HCT116 (cell line): ENCODE measurements around the gene GRID2. TPM values are rescaled to one million over a fixed set of nuclear protein-coding genes. Genes with fewer than 3 reads are reported as not detected.

Experiments used
- ATAC-seq: fragments of 200-7000 bp; cut with Tn5 transposase; 2 replicates; pipeline ENCODE4 v1.9.1; 2020; ENCODE audit warnings: mild to moderate bottlenecking, moderate library complexity
- BruUV-seq: library from RNA; stranded (reverse); fragments of 400-500 nt; replicated peaks from 2 replicates; lab custom pipeline; 2021; lab: Mats Ljungman, UMichigan
- CTCF ChIA-PET: fragments of 300-600 bp; sonication (Branson Sonifier 250); formaldehyde crosslinking; loops from one replicate; lab custom pipeline; 2021; ENCODE audit warnings: antibody characterized with exemption; lab: Charles Lee
- POLR2A ChIA-PET: fragments of 300-600, 350-600 bp; sonication (Branson Sonifier 250); formaldehyde crosslinking; loops from one replicate; lab custom pipeline; 2021; ENCODE audit warnings: antibody characterized with exemption; lab: Charles Lee
- RAD21 ChIA-PET, 2 experiments: fragments of 300-600 bp; sonication (Branson Sonifier 250); formaldehyde crosslinking; loops; one replicate each; lab custom pipeline; 2023; ENCODE audit warnings: low total read pairs in 2 of 2; ENCODE audit not compliant: uncharacterized antibody in 2 of 2, unreplicated experiment in 2 of 2, low non-redundant PET in 1 of 2; lab: Charles Lee
- DNase-seq: peaks from one replicate; pipeline ENCODE4 v3.0.0-alpha.2; 2010; ENCODE audit warnings: low read depth, low spot score
- H2AFZ ChIP-seq: fragments of 200-600 bp; shearing (Covaris generic), sonication (generic); 2 replicates; pipeline ENCODE4 v1.6.1; 2017; ENCODE audit warnings: low read depth, mixed run types, mixed read lengths, antibody characterized with exemption, low read length; ENCODE audit not compliant: poor library complexity, severe bottlenecking
- H3K27ac ChIP-seq: 2 replicates; pipeline ENCODE4 v1.5.1; 2012; ENCODE audit warnings: low read depth, low read length
- H3K27me3 ChIP-seq: fragments of 200-600 bp; sonication (generic); 2 replicates; pipeline ENCODE4 v1.6.1; 2016; ENCODE audit warnings: mixed run types, low read length, mixed read lengths; ENCODE audit not compliant: insufficient read depth
- H3K36me3 ChIP-seq, 2 experiments: fragments of 200-500 bp in 1 of 2; fragments of 200-600 bp in 1 of 2; sonication (Bioruptor generic) in 1 of 2; sonication (generic) in 1 of 2; 2 replicates each; pipeline versions ENCODE4 v1.5.1 to v1.6.1; 2014 to 2016; ENCODE audit warnings: low read length in 2 of 2, inconsistent platforms in 1 of 2, mixed read lengths in 1 of 2, mixed run types in 1 of 2; ENCODE audit not compliant: insufficient read depth in 2 of 2, control insufficient read depth in 1 of 2
- H3K4me1 ChIP-seq, 2 experiments: fragments of 200-600 bp in 1 of 2; sonication (generic) in 1 of 2; 2 replicates each; pipeline versions ENCODE4 v1.5.1 to v1.6.1; 2012 to 2017; ENCODE audit warnings: low read length in 2 of 2, inconsistent platforms in 1 of 2, mild to moderate bottlenecking in 1 of 2, mixed read lengths in 1 of 2, mixed run types in 1 of 2, moderate library complexity in 1 of 2; ENCODE audit not compliant: insufficient read depth in 2 of 2, control insufficient read depth in 1 of 2
- H3K4me2 ChIP-seq: fragments of 200-600 bp; sonication (generic); 2 replicates; pipeline ENCODE4 v1.6.1; 2017; ENCODE audit warnings: mixed run types, low read length, mixed read lengths
- H3K4me3 ChIP-seq, 2 experiments: fragments of 200-600 bp in 1 of 2; sonication (generic) in 1 of 2; replicated peaks in 1 of 2; 2 replicates each; pipeline ENCODE4 v1.5.1; 2011 to 2016; ENCODE audit warnings: low read length in 2 of 2, control low read depth in 1 of 2, low read depth in 1 of 2, mild to moderate bottlenecking in 1 of 2, mixed read lengths in 1 of 2, mixed run types in 1 of 2
- H3K79me2 ChIP-seq: fragments of 200-600 bp; sonication (generic); 2 replicates; pipeline ENCODE4 v1.6.1; 2017; ENCODE audit warnings: mild to moderate bottlenecking, mixed run types, low read length, moderate library complexity, mixed read lengths; ENCODE audit not compliant: insufficient read depth
- H3K9ac ChIP-seq: fragments of 200-600 bp; sonication (generic); 2 replicates; pipeline ENCODE4 v1.6.1; 2016; ENCODE audit warnings: low read length, mixed read lengths
- H3K9me2 ChIP-seq: fragments of 200-600 bp; sonication (generic), shearing (Covaris generic); 2 replicates; pipeline ENCODE4 v1.6.1; 2017; ENCODE audit warnings: mixed run types, mild to moderate bottlenecking, moderate library complexity; ENCODE audit not compliant: insufficient read depth
- H3K9me3 ChIP-seq, 2 experiments: fragments of 200-500 bp in 1 of 2; fragments of 200-600 bp in 1 of 2; sonication (Bioruptor generic) in 1 of 2; sonication (generic) in 1 of 2; 2 replicates each; pipeline ENCODE4 v1.6.1; 2014 to 2017; ENCODE audit warnings: low read length in 2 of 2, mixed read lengths in 2 of 2, inconsistent platforms in 1 of 2, low read depth in 1 of 2, mild to moderate bottlenecking in 1 of 2, mixed run types in 1 of 2, moderate library complexity in 1 of 2; ENCODE audit not compliant: control insufficient read depth in 1 of 2, insufficient read depth in 1 of 2
- H4K20me1 ChIP-seq: fragments of 200-600 bp; sonication (generic), shearing (Covaris generic); 2 replicates; pipeline ENCODE4 v1.6.1; 2017; ENCODE audit warnings: mixed run types, mild to moderate bottlenecking, moderate library complexity; ENCODE audit not compliant: insufficient read depth
- CBX3 ChIP-seq: IDR thresholded peaks from 2 replicates; pipeline ENCODE4 v1.6.1; 2012; ENCODE audit warnings: low read depth
- CEBPB ChIP-seq: IDR thresholded peaks from 2 replicates; pipeline ENCODE4 v1.6.1; 2012; ENCODE audit warnings: low read depth
- EGR1 ChIP-seq: IDR thresholded peaks from 2 replicates; pipeline ENCODE4 v1.6.1; 2012; ENCODE audit warnings: low read depth
- ELF1 ChIP-seq: IDR thresholded peaks from 2 replicates; pipeline ENCODE4 v1.6.1; 2012; ENCODE audit warnings: low read depth, borderline replicate concordance
- EZH2 ChIP-seq: fragments of 200-600 bp; sonication (generic); IDR thresholded peaks from 2 replicates; pipeline ENCODE4 v1.6.1; 2017; ENCODE audit warnings: antibody characterized with exemption, mixed run types
- EZH2phosphoT487 ChIP-seq: fragments of 200-600 bp; IDR thresholded peaks from 2 replicates; pipeline ENCODE4 v1.6.1; 2018; ENCODE audit warnings: antibody characterized with exemption, borderline replicate concordance
- JUND ChIP-seq: IDR thresholded peaks from 2 replicates; pipeline ENCODE4 v1.6.1; 2012
- SP1 ChIP-seq: IDR thresholded peaks from 2 replicates; pipeline ENCODE4 v1.6.1; 2012; ENCODE audit warnings: low read depth
- TCF7L2 ChIP-seq: IDR thresholded peaks from 2 replicates; pipeline ENCODE4 v1.7.0; 2011; ENCODE audit warnings: borderline replicate concordance, inconsistent platforms; ENCODE audit not compliant: insufficient read depth, insufficient read length; ENCODE audit errors: extremely low read depth
- ZFX ChIP-seq: fragments of 450-650 bp; IDR thresholded peaks from 2 replicates; pipeline ENCODE4 v1.6.1; 2017
- ZNF274 ChIP-seq: fragments of 200-500 bp; sonication (Bioruptor generic); IDR thresholded peaks from 2 replicates; pipeline ENCODE4 v1.6.1; 2014; ENCODE audit warnings: mild to moderate bottlenecking, low read depth, low read length, inconsistent platforms
- intact Hi-C: fragments of 100-400 bp; cut with micrococcal nuclease; formaldehyde crosslinking; loops from 2 replicates; pipeline ENCODE4 v1.10.0; 2022
- total RNA-seq: library from RNA; stranded (reverse); gene quantifications from one replicate; pipeline ENCODE4 v1.2.1, GENCODE V29; 2021; ENCODE audit not compliant: unreplicated experiment
- TF ChIP-seq, protein P1 (sequence below): IDR thresholded peaks from 2 replicates; pipeline ENCODE4 v1.6.1; 2012; ENCODE audit warnings: low read depth
- TF ChIP-seq, protein P2 (sequence below), 3 experiments: fragments of 200-600 bp in 1 of 3; sonication (generic) in 1 of 3; IDR thresholded peaks in 2 of 3; conservative IDR thresholded peaks in 1 of 3; 2 replicates each; pipeline ENCODE4 v1.5.1; 2012 to 2017; ENCODE audit warnings: low read depth in 2 of 3, low read length in 2 of 3, antibody characterized with exemption in 1 of 3, borderline replicate concordance in 1 of 3, control low read depth in 1 of 3, mild to moderate bottlenecking in 1 of 3, mixed read lengths in 1 of 3, mixed run types in 1 of 3, moderate library complexity in 1 of 3; ENCODE audit not compliant: insufficient read depth in 1 of 3
- TF ChIP-seq, protein P3 (sequence below): IDR thresholded peaks from 2 replicates; pipeline ENCODE4 v1.6.1; 2012

Gene GRID2
- total RNA-seq, 1 experiment from 2014 or later = not detected

DNA sequence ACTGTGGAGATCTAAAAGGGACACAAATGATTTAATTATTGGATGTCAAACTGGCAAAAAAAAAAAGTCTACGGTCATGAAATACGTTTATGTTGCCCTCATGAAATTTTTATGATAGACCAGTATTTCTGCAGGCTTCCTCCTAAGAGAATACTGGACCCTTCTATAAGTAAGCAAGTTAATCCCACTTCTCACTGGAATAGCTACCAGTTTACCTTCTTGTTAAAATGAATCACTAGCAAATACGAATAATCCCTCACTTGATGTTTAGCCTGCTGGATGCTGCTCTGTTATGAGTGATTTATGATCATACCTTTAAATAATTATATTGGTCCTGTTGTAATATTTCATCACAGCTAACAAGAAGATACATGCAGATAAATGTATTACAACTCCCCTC, 39.6 kb upstream of the GRID2 start:
- no peak for ATAC-seq
- Histone ChIP-seq H2AFZ (no peak overlapping the region), H3K4me3 (no peak overlapping the region), H3K4me2 (no peak overlapping the region), H3K27me3 (no peaks in the 10 kb centered on the region), H3K79me2 (no peaks in the 10 kb centered on the region), H4K20me1 (no peaks in the 10 kb centered on the region), H3K27ac (no peak overlapping the region), H3K9ac (no peak overlapping the region), H3K36me3 (no peaks in the 10 kb centered on the region), H3K9me2 (no peaks in the 10 kb centered on the region), H3K4me1 (no peaks in the 10 kb centered on the region), H3K9me3 (no peaks in the 10 kb centered on the region; a peak in 1 of 4 replicates)
- no peak for DNase-seq
- intact Hi-C loops = no loop called here
- no TSS peak for BruUV-seq
- RAD21 ChIA-PET = no interaction called here
- POLR2A ChIA-PET = no interaction called here
- CTCF ChIA-PET = no interaction called here
- TF ChIP-seq EGR1 = no peak
- no peak for TF ChIP-seq CEBPB

DNA sequence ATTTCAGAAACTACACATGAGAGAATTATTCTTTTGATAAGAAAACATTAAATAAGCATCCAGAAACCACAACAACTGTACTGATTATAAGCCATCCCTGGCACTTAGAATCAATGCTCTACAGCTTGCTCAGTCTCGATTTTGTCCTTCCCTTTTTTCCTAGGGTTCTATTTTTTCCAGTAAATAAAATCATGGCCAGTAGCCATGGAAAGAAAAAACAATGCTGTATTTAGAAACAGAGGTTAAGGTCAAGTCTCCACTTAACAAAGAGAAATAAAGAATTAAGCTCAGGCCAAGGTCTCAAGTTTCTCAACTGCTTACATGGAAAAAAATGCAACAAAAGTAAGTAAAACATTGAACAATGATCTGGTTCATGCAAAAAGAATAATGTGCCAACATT, 38.7 kb upstream of the GRID2 start:
- Histone ChIP-seq H3K9me2 (no peaks in the 10 kb centered on the region), H3K79me2 (no peaks in the 10 kb centered on the region), H3K4me3 (no peak overlapping the region), H3K9ac (no peak overlapping the region), H2AFZ (no peak overlapping the region), H3K9me3 (no peaks in the 10 kb centered on the region; a peak in 1 of 4 replicates), H3K27ac (no peak overlapping the region), H3K36me3 (no peaks in the 10 kb centered on the region), H3K4me1 (no peaks in the 10 kb centered on the region), H3K27me3 (no peaks in the 10 kb centered on the region), H3K4me2 (no peak overlapping the region), H4K20me1 (no peaks in the 10 kb centered on the region)
- POLR2A ChIA-PET = no interaction called here
- CTCF ChIA-PET = no interaction called here
- no peak for ATAC-seq
- intact Hi-C loops = no loop called here
- no TSS peak for BruUV-seq
- no peak for DNase-seq
- RAD21 ChIA-PET = no interaction called here
- TF ChIP-seq, protein P1, sequence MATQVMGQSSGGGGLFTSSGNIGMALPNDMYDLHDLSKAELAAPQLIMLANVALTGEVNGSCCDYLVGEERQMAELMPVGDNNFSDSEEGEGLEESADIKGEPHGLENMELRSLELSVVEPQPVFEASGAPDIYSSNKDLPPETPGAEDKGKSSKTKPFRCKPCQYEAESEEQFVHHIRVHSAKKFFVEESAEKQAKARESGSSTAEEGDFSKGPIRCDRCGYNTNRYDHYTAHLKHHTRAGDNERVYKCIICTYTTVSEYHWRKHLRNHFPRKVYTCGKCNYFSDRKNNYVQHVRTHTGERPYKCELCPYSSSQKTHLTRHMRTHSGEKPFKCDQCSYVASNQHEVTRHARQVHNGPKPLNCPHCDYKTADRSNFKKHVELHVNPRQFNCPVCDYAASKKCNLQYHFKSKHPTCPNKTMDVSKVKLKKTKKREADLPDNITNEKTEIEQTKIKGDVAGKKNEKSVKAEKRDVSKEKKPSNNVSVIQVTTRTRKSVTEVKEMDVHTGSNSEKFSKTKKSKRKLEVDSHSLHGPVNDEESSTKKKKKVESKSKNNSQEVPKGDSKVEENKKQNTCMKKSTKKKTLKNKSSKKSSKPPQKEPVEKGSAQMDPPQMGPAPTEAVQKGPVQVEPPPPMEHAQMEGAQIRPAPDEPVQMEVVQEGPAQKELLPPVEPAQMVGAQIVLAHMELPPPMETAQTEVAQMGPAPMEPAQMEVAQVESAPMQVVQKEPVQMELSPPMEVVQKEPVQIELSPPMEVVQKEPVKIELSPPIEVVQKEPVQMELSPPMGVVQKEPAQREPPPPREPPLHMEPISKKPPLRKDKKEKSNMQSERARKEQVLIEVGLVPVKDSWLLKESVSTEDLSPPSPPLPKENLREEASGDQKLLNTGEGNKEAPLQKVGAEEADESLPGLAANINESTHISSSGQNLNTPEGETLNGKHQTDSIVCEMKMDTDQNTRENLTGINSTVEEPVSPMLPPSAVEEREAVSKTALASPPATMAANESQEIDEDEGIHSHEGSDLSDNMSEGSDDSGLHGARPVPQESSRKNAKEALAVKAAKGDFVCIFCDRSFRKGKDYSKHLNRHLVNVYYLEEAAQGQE = no peak
- TF ChIP-seq ZNF274 = no peak
- TF ChIP-seq, protein P2, sequence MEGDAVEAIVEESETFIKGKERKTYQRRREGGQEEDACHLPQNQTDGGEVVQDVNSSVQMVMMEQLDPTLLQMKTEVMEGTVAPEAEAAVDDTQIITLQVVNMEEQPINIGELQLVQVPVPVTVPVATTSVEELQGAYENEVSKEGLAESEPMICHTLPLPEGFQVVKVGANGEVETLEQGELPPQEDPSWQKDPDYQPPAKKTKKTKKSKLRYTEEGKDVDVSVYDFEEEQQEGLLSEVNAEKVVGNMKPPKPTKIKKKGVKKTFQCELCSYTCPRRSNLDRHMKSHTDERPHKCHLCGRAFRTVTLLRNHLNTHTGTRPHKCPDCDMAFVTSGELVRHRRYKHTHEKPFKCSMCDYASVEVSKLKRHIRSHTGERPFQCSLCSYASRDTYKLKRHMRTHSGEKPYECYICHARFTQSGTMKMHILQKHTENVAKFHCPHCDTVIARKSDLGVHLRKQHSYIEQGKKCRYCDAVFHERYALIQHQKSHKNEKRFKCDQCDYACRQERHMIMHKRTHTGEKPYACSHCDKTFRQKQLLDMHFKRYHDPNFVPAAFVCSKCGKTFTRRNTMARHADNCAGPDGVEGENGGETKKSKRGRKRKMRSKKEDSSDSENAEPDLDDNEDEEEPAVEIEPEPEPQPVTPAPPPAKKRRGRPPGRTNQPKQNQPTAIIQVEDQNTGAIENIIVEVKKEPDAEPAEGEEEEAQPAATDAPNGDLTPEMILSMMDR (IDR thresholded peaks at IDR 0.05 in 2 of 3, conservative IDR thresholded peaks at IDR 0.05 in 1 of 3; ENCODE audit: borderline replicate concordance in 1 of 3, insufficient read depth in 1 of 3, low read depth in 2 of 3, low read length in 2 of 3) = no peak
- TF ChIP-seq CBX3 = no peak
- TF ChIP-seq, protein P3, sequence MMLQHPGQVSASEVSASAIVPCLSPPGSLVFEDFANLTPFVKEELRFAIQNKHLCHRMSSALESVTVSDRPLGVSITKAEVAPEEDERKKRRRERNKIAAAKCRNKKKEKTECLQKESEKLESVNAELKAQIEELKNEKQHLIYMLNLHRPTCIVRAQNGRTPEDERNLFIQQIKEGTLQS = no peak
- no peak for TF ChIP-seq JUND
- TF ChIP-seq ELF1 = no peak
- TF ChIP-seq EZH2phosphoT487 = no peak
- TF ChIP-seq CEBPB = no peak
- TF ChIP-seq TCF7L2 = no peak
- TF ChIP-seq EZH2 = no peak
- TF ChIP-seq SP1 = no peak
- TF ChIP-seq EGR1 = no peak
- TF ChIP-seq ZFX = no peak
